HEK293T (cell line): ENCODE data around the gene CA10.

ENCODE experiments used
- CTCF ChIA-PET: fragments of 350-600 bp; formaldehyde crosslinking; extraction: SDS; loops from one replicate; lab custom pipeline; 2021; ENCODE audit warnings: antibody characterized with exemption, inconsistent platforms; lab: Yijun Ruan, JAX
- POLR2A ChIA-PET: fragments of 350-600 bp; formaldehyde crosslinking; extraction: SDS; loops from one replicate; lab custom pipeline; 2020; ENCODE audit warnings: antibody characterized with exemption, inconsistent platforms; lab: Yijun Ruan, JAX
- DNase-seq: peaks from one replicate; pipeline ENCODE4 v3.0.0; 2012; ENCODE audit warnings: mixed read lengths; ENCODE audit errors: extremely low spot score
- ARNT ChIP-seq: fragments of 450-650 bp; IDR thresholded peaks from 2 replicates; pipeline ENCODE4 v1.6.1; 2017; ENCODE audit warnings: mild to moderate bottlenecking
- BHLHE40 ChIP-seq: fragments of 450-650 bp; IDR thresholded peaks from 2 replicates; pipeline ENCODE4 v1.6.1; 2016; ENCODE audit warnings: mild to moderate bottlenecking, moderate library complexity, borderline replicate concordance
- CTBP1 ChIP-seq: fragments of 450-650 bp; IDR thresholded peaks from 2 replicates; pipeline ENCODE4 v1.6.1; 2016; ENCODE audit warnings: borderline replicate concordance
- ELF4 ChIP-seq: fragments of 450-650 bp; IDR thresholded peaks from 2 replicates; pipeline ENCODE4 v1.6.1; 2017; ENCODE audit warnings: antibody characterized with exemption
- FOXA1 ChIP-seq: fragments of 450-650 bp; IDR thresholded peaks from 2 replicates; pipeline ENCODE4 v1.6.1; 2016; ENCODE audit warnings: mild to moderate bottlenecking
- FOXK2 ChIP-seq: fragments of 450-650 bp; IDR thresholded peaks from 2 replicates; pipeline ENCODE4 v1.6.1; 2016; ENCODE audit warnings: mild to moderate bottlenecking
- FOXM1 ChIP-seq: fragments of 450-650 bp; IDR thresholded peaks from 2 replicates; pipeline ENCODE4 v1.6.1; 2017; ENCODE audit warnings: mild to moderate bottlenecking, borderline replicate concordance
- HDGF ChIP-seq: fragments of 450-650 bp; IDR thresholded peaks from 2 replicates; pipeline ENCODE4 v1.6.1; 2017; ENCODE audit warnings: antibody characterized with exemption, borderline replicate concordance
- L3MBTL2 ChIP-seq: fragments of 450-650 bp; conservative IDR thresholded peaks from 2 replicates; pipeline ENCODE4 v1.6.1; 2016; ENCODE audit warnings: mild to moderate bottlenecking
- LEF1 ChIP-seq: fragments of 450-650 bp; IDR thresholded peaks from 2 replicates; pipeline ENCODE4 v1.6.1; 2017; ENCODE audit warnings: mild to moderate bottlenecking, borderline replicate concordance
- NFRKB ChIP-seq: fragments of 450-650 bp; IDR thresholded peaks from 2 replicates; pipeline ENCODE4 v1.6.1; 2016; ENCODE audit warnings: mild to moderate bottlenecking, moderate library complexity
- PKNOX1 ChIP-seq: fragments of 450-650 bp; IDR thresholded peaks from 2 replicates; pipeline ENCODE4 v1.6.1; 2016
- SP1 ChIP-seq: fragments of 450-650 bp; IDR thresholded peaks from 2 replicates; pipeline ENCODE4 v1.6.1; 2017
- SUZ12 ChIP-seq: fragments of 450-650 bp; IDR thresholded peaks from 2 replicates; pipeline ENCODE4 v1.6.1; 2016; ENCODE audit warnings: mild to moderate bottlenecking
- TARDBP ChIP-seq: fragments of 450-650 bp; IDR thresholded peaks from 2 replicates; pipeline ENCODE4 v1.6.1; 2016
- ZNF384 ChIP-seq: fragments of 450-650 bp; IDR thresholded peaks from 2 replicates; pipeline ENCODE4 v1.6.1; 2016

The CA10 gene

GRCh38 chr17:51643702-51644490 is 514.6 kb downstream of the CA10 start:
- no peak for DNase-seq
- CTCF ChIA-PET = no interaction called here
- TF ChIP-seq PKNOX1 = no peak
- TF ChIP-seq ARNT = no peak
- TF ChIP-seq FOXM1 = no peak
- no peak for TF ChIP-seq BHLHE40
- TF ChIP-seq LEF1 = no peak
- TF ChIP-seq TARDBP = no peak
- TF ChIP-seq SUZ12 = no peak
- no peak for TF ChIP-seq HDGF
- POLR2A ChIA-PET = no interaction called here

- TF ChIP-seq FOXM1 (no peak), L3MBTL2 (no peak), SP1 (no peak), NFRKB (no peak), LEF1 (no peak), SUZ12 (no peak), TARDBP (no peak), HDGF (no peak), BHLHE40 (no peak), FOXK2 (no peak)
- CTCF ChIA-PET = no interaction called here
- no peak for DNase-seq
- POLR2A ChIA-PET = no interaction called here
Observed at GRCh38 chr17:51642029-51642428, 516.5 kb downstream of the CA10 start.

- TF ChIP-seq FOXK2 (no peak), NFRKB (no peak), FOXM1 (no peak), ZNF384 (no peak), ELF4 (no peak), HDGF (no peak), FOXA1 (no peak), PKNOX1 (no peak), SUZ12 (no peak), CTBP1 (no peak), ARNT (no peak), BHLHE40 (no peak), SP1 (no peak), TARDBP (no peak)
- ChIA-PET CTCF (interaction anchor here (0.7 to 1.2 kb wide), 2 partner anchors 8 to 341 kb away, joined by 3 read pairs; no protein-coding TSS in a partner anchor), POLR2A (no interaction called here)
- peak; percentile 36 for DNase-seq
Observed at GRCh38 chr17:51640108-51640622, 518.3 kb downstream of the CA10 start.

- no peak for TF ChIP-seq FOXA1
- TF ChIP-seq SP1 = no peak
- TF ChIP-seq FOXM1 = no peak
- TF ChIP-seq CTBP1 = no peak
- ChIA-PET POLR2A (no interaction called here), CTCF (no interaction called here)
- DNase-seq = no peak
Observed at GRCh38 chr17:51638971-51639370, 519.5 kb downstream of the CA10 start.

GRCh38 chr17:51636291-51636690 is 522.2 kb downstream of the CA10 start:
- ChIA-PET CTCF (no interaction called here), POLR2A (no interaction called here)
- no peak for TF ChIP-seq FOXA1
- TF ChIP-seq LEF1 = no peak
- TF ChIP-seq L3MBTL2 = no peak
- no peak for DNase-seq

GRCh38 chr17:51630101-51630671 is 528.3 kb downstream of the CA10 start:
- DNase-seq = no peak
- CTCF ChIA-PET = no interaction called here

More at GRCh38 chr17:51630101-51630671, 528.3 kb downstream of the CA10 start:
- no peak for TF ChIP-seq NFRKB
- TF ChIP-seq BHLHE40 = no peak
- no peak for TF ChIP-seq ELF4
- TF ChIP-seq SP1 = no peak
- no peak for TF ChIP-seq LEF1
- no peak for TF ChIP-seq SUZ12
- TF ChIP-seq FOXK2 = no peak
- TF ChIP-seq FOXA1 = no peak
- no peak for TF ChIP-seq TARDBP
- no peak for TF ChIP-seq PKNOX1
- POLR2A ChIA-PET = no interaction called here
